ENCODE data around the gene PDE9A. TPM values are rescaled to one million over a fixed set of nuclear protein-coding genes. Genes with fewer than 3 reads are reported as not detected.
"Not testable (repeated sequence)": the region's sequence is repeated elsewhere in the genome, so short reads cannot be mapped to it uniquely, and the experiment has no call there.

The PDE9A gene
- total RNA-seq, 2 donors from 2014 or later = 45.9 to 62.4 TPM

DNA sequence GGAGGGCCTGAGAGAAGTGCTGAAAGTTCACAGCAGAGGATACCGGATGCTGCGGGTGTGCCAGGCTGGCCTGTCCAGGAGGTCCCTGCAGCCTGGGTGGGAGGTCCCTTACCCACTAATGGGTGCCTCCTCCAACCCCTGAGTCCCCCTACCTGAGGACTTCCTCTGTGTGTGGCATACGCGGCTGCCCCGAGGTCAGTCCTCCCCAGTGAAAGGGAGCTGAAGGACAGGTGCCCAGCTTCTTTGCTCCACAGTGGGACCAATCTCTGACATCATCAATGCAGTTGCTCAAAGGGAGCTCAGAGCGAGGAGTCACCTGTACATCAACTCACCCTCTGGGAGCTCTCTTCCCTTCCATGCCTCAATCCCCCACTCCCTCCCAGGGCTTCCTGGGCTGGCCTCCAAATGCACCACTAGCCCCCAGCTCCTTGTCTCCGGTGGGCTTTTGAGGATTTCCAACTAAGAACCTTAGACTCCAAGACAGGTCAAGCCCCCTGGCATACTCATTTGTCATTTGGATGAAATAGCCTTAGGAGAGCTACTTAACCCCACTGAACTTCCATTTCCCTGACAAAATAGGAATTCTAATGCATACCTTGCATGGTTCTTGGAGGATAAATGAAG, 53.9 kb downstream of the PDE9A start:
- Histone ChIP-seq H3K4me1 (ENCODE audit: control insufficient read depth, insufficient read depth, low read length) (no peaks in the 10 kb centered on the region), H3K9me3 (ENCODE audit: control insufficient read depth, low read length) (no peaks in the 10 kb centered on the region), H3K4me3 (ENCODE audit: low read length) (no peak overlapping the region), H3K27me3 (ENCODE audit: control insufficient read depth, insufficient read depth, low read length, poor library complexity, severe bottlenecking) (no peaks in the 10 kb centered on the region), H3K36me3 (ENCODE audit: control insufficient read depth, insufficient read depth, low read length) (peaks cover 9% of the 10 kb centered on the region), H3K9ac (ENCODE audit: extremely low read depth, low read length, poor library complexity, severe bottlenecking) (no peak overlapping the region), H3K27ac (ENCODE audit: low read depth, low read length) (no peak overlapping the region)
- no peaks in the 10 kb centered on the region for H3K27me3 Mint-ChIP-seq (ENCODE audit: insufficient read depth)
- no peak overlapping the region for H3K27ac Mint-ChIP-seq
- TF ChIP-seq, protein P1, sequence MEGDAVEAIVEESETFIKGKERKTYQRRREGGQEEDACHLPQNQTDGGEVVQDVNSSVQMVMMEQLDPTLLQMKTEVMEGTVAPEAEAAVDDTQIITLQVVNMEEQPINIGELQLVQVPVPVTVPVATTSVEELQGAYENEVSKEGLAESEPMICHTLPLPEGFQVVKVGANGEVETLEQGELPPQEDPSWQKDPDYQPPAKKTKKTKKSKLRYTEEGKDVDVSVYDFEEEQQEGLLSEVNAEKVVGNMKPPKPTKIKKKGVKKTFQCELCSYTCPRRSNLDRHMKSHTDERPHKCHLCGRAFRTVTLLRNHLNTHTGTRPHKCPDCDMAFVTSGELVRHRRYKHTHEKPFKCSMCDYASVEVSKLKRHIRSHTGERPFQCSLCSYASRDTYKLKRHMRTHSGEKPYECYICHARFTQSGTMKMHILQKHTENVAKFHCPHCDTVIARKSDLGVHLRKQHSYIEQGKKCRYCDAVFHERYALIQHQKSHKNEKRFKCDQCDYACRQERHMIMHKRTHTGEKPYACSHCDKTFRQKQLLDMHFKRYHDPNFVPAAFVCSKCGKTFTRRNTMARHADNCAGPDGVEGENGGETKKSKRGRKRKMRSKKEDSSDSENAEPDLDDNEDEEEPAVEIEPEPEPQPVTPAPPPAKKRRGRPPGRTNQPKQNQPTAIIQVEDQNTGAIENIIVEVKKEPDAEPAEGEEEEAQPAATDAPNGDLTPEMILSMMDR (conservative IDR thresholded peaks at IDR 0.05) = no peak
- 92 to 93% methylated on average over 7 of the region's 7 CpGs for WGBS, 2 experiments (ENCODE audit: insufficient coverage in 1 of 2, insufficient read length in 1 of 2)
- no peak overlapping the region for H3K4me3 Mint-ChIP-seq
- H3K9me3 Mint-ChIP-seq = no peaks in the 10 kb centered on the region
- H3K4me1 Mint-ChIP-seq = no peaks in the 10 kb centered on the region
- DNase-seq = peak; percentile 13
- peaks cover 54% of the 10 kb centered on the region for H3K36me3 Mint-ChIP-seq (ENCODE audit: low read depth)

DNA sequence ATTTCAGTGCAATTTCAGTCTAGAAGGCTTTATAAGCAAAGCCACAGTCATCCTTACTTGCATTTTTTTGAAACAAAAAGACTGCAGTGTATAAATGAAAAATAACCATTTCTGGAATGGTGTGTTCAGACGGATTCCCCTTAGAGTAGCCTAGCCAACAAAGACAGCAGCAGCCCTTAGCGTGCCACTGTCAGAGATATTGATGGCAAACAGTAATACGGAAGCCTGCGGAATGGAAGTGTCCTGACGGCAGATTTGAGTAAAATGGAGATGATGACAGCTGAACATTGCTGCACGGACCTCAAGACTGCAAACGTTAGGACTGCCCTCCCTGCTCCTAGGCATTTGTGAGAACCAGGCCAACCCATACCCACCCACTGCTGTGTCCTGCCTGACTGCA, 54.7 kb downstream of the PDE9A start:
- Mint-ChIP-seq H3K27me3 (ENCODE audit: insufficient read depth) (no peaks in the 10 kb centered on the region), H3K9me3 (no peaks in the 10 kb centered on the region), H3K4me1 (no peaks in the 10 kb centered on the region), H3K4me3 (no peak overlapping the region), H3K36me3 (ENCODE audit: low read depth) (peaks cover 51% of the 10 kb centered on the region), H3K27ac (no peak overlapping the region)
- Histone ChIP-seq H3K9ac (ENCODE audit: extremely low read depth, low read length, poor library complexity, severe bottlenecking) (no peak overlapping the region), H3K36me3 (ENCODE audit: control insufficient read depth, insufficient read depth, low read length) (peaks cover 15% of the 10 kb centered on the region), H3K9me3 (ENCODE audit: control insufficient read depth, low read length) (no peaks in the 10 kb centered on the region), H3K27ac (ENCODE audit: low read depth, low read length) (no peak overlapping the region), H3K27me3 (ENCODE audit: control insufficient read depth, insufficient read depth, low read length, poor library complexity, severe bottlenecking) (no peaks in the 10 kb centered on the region), H3K4me1 (ENCODE audit: control insufficient read depth, insufficient read depth, low read length) (no peaks in the 10 kb centered on the region), H3K4me3 (ENCODE audit: low read length) (no peak overlapping the region)
- DNase-seq = no peak
- TF ChIP-seq, protein P1 (conservative IDR thresholded peaks at IDR 0.05) = no peak
- WGBS, 2 experiments (ENCODE audit: insufficient coverage in 1 of 2, insufficient read length in 1 of 2) = 91 to 95% methylated on average over 7 of the region's 7 CpGs

DNA sequence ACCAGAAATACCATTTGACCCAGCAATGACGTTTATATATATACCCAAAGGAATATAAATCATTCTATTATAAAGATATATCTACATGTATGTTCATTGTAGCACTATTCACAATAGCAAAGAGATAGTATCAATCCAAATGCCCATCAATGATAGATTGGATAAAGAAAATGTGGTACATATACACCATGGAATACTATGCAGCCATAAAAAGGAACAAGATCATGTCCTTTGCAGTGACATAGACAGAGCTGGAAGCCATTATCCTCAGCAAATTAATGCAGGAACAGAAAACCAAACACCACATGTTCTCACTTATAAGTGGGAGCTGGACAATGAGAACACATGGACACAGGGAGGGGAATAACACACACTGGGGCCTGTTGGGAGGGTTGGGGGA, 55.5 kb downstream of the PDE9A start:
- not testable (repeated sequence) for H3K27me3 Mint-ChIP-seq (ENCODE audit: insufficient read depth); H3K27me3 ChIP-seq (ENCODE audit: control insufficient read depth, insufficient read depth, low read length, poor library complexity, severe bottlenecking); H3K9ac ChIP-seq (ENCODE audit: extremely low read depth, low read length, poor library complexity, severe bottlenecking); H3K4me1 Mint-ChIP-seq; H3K4me3 ChIP-seq (ENCODE audit: low read length); H3K27ac Mint-ChIP-seq; H3K9me3 ChIP-seq (ENCODE audit: control insufficient read depth, low read length); H3K4me1 ChIP-seq (ENCODE audit: control insufficient read depth, insufficient read depth, low read length); H3K4me3 Mint-ChIP-seq; DNase-seq; H3K27ac ChIP-seq (ENCODE audit: low read depth, low read length); H3K9me3 Mint-ChIP-seq
- H3K36me3 ChIP-seq (ENCODE audit: control insufficient read depth, insufficient read depth, low read length) = peaks cover 19% of the 10 kb centered on the region
- WGBS, 2 experiments (ENCODE audit: insufficient coverage in 1 of 2, insufficient read length in 1 of 2) = no CpG with 5 or more reads among the region's 1 CpG
- peaks cover 50% of the 10 kb centered on the region for H3K36me3 Mint-ChIP-seq (ENCODE audit: low read depth)

DNA sequence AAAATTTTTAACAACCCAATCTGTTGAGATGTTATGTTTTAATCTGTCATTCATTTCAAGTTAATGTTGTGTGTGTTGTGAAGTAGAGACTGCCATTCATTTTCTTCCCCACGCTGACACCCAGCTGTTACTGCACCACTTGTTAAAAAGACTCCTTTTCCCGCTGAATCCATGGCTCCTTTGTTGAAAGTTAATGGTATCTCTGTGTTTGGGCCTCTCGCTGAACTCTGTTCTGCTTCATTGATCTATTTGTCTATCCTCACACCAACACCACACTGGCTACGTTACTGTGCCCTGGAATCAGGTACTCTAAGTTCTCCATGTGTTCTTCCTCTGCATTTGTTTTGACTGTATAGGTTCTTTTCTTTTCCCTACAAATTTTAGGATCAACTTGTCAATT, 58.2 kb downstream of the PDE9A start:
- TF ChIP-seq, protein P1 (conservative IDR thresholded peaks at IDR 0.05) = no peak
- H3K4me3 Mint-ChIP-seq = no peak overlapping the region
- no peaks in the 10 kb centered on the region for H3K4me1 ChIP-seq (ENCODE audit: control insufficient read depth, insufficient read depth, low read length)
- DNase-seq = no peak
- H3K36me3 ChIP-seq (ENCODE audit: control insufficient read depth, insufficient read depth, low read length) = peaks cover 16% of the 10 kb centered on the region
- no peaks in the 10 kb centered on the region for H3K27me3 Mint-ChIP-seq (ENCODE audit: insufficient read depth)
- H3K27ac Mint-ChIP-seq = peak overlapping the region; percentile 20
- H3K9me3 ChIP-seq (ENCODE audit: control insufficient read depth, low read length) = no peaks in the 10 kb centered on the region
- H3K9ac ChIP-seq (ENCODE audit: extremely low read depth, low read length, poor library complexity, severe bottlenecking) = no peak overlapping the region
- H3K36me3 Mint-ChIP-seq (ENCODE audit: low read depth) = peaks cover 47% of the 10 kb centered on the region
- no peaks in the 10 kb centered on the region for H3K27me3 ChIP-seq (ENCODE audit: control insufficient read depth, insufficient read depth, low read length, poor library complexity, severe bottlenecking)
- peak overlapping the region; percentile 15 for H3K27ac ChIP-seq (ENCODE audit: low read depth, low read length)
- no peaks in the 10 kb centered on the region for H3K4me1 Mint-ChIP-seq
- H3K4me3 ChIP-seq (ENCODE audit: low read length) = no peak overlapping the region
- 51 to 88% methylated on average over 2 to 4 of the region's 4 CpGs for WGBS, 2 experiments (ENCODE audit: insufficient coverage in 1 of 2, insufficient read length in 1 of 2)
- no peaks in the 10 kb centered on the region for H3K9me3 Mint-ChIP-seq

DNA sequence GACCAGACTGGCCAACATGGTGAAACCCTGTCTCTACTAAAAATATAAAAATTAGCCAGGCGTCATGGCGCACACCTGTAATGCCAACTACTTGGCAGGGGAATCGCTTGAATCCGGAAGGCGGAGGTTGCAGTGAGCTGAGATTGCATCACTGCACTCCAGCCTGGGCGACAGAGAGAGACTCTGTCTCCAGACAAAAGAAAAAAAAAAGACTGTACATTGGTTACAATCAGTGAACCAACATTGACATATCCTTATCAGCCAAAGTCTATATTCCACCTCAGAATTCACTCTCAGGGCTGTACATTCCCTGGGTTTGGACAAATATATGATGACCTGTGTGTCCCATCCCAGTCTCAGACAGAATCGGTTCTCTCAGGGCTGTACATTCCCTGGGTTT, 62.0 kb downstream of the PDE9A start:
- H3K27me3 Mint-ChIP-seq (ENCODE audit: insufficient read depth); H3K4me1 Mint-ChIP-seq; H3K9ac ChIP-seq (ENCODE audit: extremely low read depth, low read length, poor library complexity, severe bottlenecking); H3K4me3 Mint-ChIP-seq; H3K27me3 ChIP-seq (ENCODE audit: control insufficient read depth, insufficient read depth, low read length, poor library complexity, severe bottlenecking); H3K4me3 ChIP-seq (ENCODE audit: low read length); H3K27ac Mint-ChIP-seq; H3K4me1 ChIP-seq (ENCODE audit: control insufficient read depth, insufficient read depth, low read length); H3K27ac ChIP-seq (ENCODE audit: low read depth, low read length); H3K9me3 ChIP-seq (ENCODE audit: control insufficient read depth, low read length); H3K9me3 Mint-ChIP-seq; DNase-seq: not testable (repeated sequence)
- H3K36me3 Mint-ChIP-seq (ENCODE audit: low read depth) = peaks cover 40% of the 10 kb centered on the region
- peaks cover 21% of the 10 kb centered on the region for H3K36me3 ChIP-seq (ENCODE audit: control insufficient read depth, insufficient read depth, low read length)
- 94 to 96% methylated on average over 7 of the region's 7 CpGs for WGBS, 2 experiments (ENCODE audit: insufficient coverage in 1 of 2, insufficient read length in 1 of 2)
